Esophagus (tissue), 2 donors: ENCODE data around the gene CYTH2. TPM values are rescaled to one million over a fixed set of nuclear protein-coding genes. Genes with fewer than 3 reads are reported as not detected.
A peak's percentile ranks its signal among the peaks of the same experiment; 100 is the strongest.

ENCODE experiments used
- H3K27ac ChIP-seq, 2 donors: one replicate each; pipeline ENCODE4 v1.5.1; 2013; ENCODE audit warnings: low read depth in 2 of 2, mild to moderate bottlenecking in 2 of 2, inconsistent platforms in 1 of 2, low read length in 1 of 2, moderate library complexity in 1 of 2
- H3K27me3 ChIP-seq, 2 donors: one replicate each; pipeline ENCODE4 v1.6.1; 2013; ENCODE audit warnings: low read length in 2 of 2, control low read depth in 1 of 2, mild to moderate bottlenecking in 1 of 2; ENCODE audit not compliant: insufficient read depth in 2 of 2, control insufficient read depth in 1 of 2
- H3K36me3 ChIP-seq, 2 donors: one replicate each; pipeline ENCODE4 v1.6.1; 2013; ENCODE audit warnings: low read length in 1 of 2; ENCODE audit not compliant: control insufficient read depth in 2 of 2, insufficient read depth in 2 of 2
- H3K4me1 ChIP-seq, 2 donors: one replicate each; pipeline ENCODE4 v1.6.1; 2013; ENCODE audit warnings: low read length in 1 of 2; ENCODE audit not compliant: control insufficient read depth in 2 of 2, insufficient read depth in 2 of 2
- H3K4me3 ChIP-seq, 2 donors: one replicate each; pipeline ENCODE4 v1.5.1; 2013; ENCODE audit warnings: low read length in 2 of 2, mild to moderate bottlenecking in 2 of 2, low read depth in 1 of 2, moderate library complexity in 1 of 2
- H3K9me3 ChIP-seq, 2 donors: one replicate each; pipeline ENCODE4 v1.6.1; 2013; ENCODE audit warnings: mild to moderate bottlenecking in 2 of 2, low read depth in 1 of 2, low read length in 1 of 2, moderate library complexity in 1 of 2; ENCODE audit not compliant: control insufficient read depth in 2 of 2, insufficient read depth in 1 of 2
- WGBS, 2 donors: extraction: QIAGEN DNeasy Blood & Tissue Kit; methylation state at CpG; one replicate each; pipeline ENCODE4 v1.1.7; 2013; 5-methylcytosine and 5-hydroxymethylcytosine counted together
- polyA plus RNA-seq, 2 donors: library from polyadenylated mRNA; stranded (reverse); fragments of 200-250 nt; gene quantifications; one replicate each; pipeline ENCODE4 v1.2.3, GENCODE V29; 2013
- donor health status: healthy with polysubstance abuse.
- donor health status: Bipolar disorder and iron deficiency.

The CYTH2 gene
- polyA plus RNA-seq, 2 donors: 52.2 to 59.3 TPM

DNA sequence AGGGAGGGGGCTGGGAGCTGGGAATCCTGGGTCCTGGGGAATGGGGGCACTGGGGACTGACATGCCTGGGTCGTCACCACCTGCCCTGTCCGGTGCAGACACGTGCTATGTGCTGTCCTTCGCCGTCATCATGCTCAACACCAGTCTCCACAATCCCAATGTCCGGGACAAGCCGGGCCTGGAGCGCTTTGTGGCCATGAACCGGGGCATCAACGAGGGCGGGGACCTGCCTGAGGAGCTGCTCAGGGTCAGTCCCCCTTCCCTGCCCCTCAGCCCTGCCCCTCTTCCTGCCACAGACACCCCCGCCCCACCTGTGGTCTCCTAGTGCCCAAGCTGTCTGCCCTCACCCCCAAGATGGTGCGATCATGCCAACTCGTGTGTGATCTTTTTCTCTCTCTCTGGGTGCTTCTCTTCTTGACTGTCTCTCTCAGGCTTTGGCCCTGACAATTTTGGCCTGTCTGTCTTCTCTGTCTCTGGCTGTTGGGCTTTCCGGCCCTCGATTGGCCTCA lies 5.0 kb downstream of the CYTH2 start:
- H3K36me3 ChIP-seq: peaks cover 40 to 68% of the 10 kb centered on the region in 2 donors

DNA sequence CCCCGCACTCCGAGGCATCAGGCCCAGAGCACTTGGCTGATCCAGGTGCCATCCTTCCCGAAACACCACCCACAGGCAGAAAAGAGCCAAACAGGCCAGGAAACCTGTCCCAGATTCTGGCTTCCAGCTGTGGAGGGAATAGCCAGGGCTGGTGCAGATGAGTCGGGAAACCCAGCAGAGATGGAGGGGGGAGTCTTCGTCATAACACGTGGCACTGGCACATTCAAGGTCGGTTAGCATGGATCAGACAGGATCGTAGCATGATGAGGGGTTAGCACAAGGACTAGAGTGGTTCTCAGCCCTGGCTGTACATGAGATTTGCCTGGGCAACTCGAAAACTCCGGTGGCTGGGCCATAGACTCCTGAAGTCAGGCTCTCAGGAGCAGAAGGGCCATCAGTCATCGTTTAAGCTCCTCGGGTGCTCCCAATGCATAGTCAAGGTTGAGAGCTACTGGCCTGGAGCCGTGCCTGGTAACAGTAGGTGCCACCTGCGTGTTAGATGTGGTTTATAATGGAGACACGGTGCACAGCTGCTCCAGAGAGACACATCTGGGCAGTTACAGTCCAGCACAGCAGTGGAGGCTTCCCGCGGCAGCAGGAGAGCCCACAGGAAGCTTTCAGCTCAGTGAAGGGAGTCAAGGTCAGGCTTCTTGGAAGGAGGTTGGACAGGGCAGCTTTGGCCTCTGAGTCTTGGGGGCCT lies 6.3 kb downstream of the CYTH2 start:
- Histone ChIP-seq H3K9me3 (no peaks in the 10 kb centered on the region), H3K36me3 (peaks cover 40 to 73% of the 10 kb centered on the region in 2 donors), H3K27ac (no peak overlapping the region), H3K4me3 (no peak overlapping the region), H3K4me1 (peaks cover 0 to 8% of the 10 kb centered on the region in 2 donors), H3K27me3 (no peaks in the 10 kb centered on the region)
- WGBS, 2 donors: 81 to 84% methylated on average over 17 of the region's 17 CpGs

More for the DNA sequence above, 5.0 kb downstream of the CYTH2 start:
- no peaks in the 10 kb centered on the region for H3K27me3 ChIP-seq
- no peak overlapping the region for H3K4me3 ChIP-seq
- no peak overlapping the region for H3K27ac ChIP-seq
- peaks cover 4 to 10% of the 10 kb centered on the region in 2 donors for H3K4me1 ChIP-seq
- 91% methylated on average over 16 of the region's 16 CpGs for WGBS, 2 donors
- no peaks in the 10 kb centered on the region for H3K9me3 ChIP-seq

DNA sequence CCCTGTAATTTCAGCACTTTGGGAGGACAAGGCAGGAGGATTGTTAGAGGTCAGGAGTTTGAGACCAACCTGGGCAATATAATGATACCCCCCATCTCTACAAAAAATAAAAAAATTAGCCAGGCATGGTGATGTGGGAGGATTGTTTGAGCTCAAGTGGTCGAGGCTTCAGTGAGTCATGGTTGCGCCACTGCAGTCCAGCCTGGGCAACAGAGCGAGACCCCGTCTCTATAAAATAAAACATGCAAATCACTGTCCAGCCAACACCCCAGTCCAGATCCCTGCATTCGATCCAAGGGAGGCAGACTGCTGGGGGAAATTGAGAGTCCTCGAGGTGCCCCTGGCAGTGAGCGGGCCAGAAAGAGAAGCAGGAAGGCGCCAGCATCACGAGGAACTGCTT lies 7.0 kb downstream of the CYTH2 start:
- H3K36me3 ChIP-seq: peaks cover 39 to 67% of the 10 kb centered on the region in 2 donors
- H3K27ac ChIP-seq: no peak overlapping the region
- no peak overlapping the region for H3K4me3 ChIP-seq
- H3K4me1 ChIP-seq: peaks cover 0 to 10% of the 10 kb centered on the region in 2 donors
- no peaks in the 10 kb centered on the region for H3K27me3 ChIP-seq
- no peaks in the 10 kb centered on the region for H3K9me3 ChIP-seq
- WGBS, 2 donors: 90 to 92% methylated on average over 9 of the region's 9 CpGs

DNA sequence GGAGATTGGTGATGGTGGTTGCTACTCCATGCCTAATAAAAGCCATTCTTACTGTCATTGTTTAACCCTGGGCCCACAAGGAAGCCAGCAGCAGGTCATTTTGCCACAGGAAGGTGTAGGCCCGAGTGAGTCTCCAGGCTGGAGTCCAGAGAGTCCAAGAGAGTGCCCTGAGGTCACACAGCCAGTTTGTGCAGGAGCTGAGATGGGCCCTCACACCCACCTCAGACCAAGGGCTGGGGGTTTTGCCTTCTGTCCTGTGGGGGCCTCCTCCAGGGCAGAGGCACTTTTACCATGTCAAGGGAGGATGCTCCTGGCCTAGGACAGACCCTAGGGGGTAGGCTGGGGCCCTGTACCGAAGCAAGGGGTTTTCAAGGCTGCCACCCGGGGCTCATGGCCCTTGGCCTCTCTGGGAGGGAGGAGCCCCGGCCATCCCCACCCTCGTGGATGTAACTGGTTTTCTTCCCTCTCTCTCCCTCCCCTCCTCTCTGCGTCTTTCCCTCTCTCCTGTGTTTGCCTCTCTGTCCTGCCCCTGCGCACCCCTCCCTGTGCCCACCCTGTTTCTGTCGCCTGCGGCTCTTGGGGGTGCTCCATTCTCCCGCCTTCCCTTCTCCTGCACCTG lies 8.0 kb downstream of the CYTH2 start:
- H3K4me1 ChIP-seq: peaks cover 0 to 11% of the 10 kb centered on the region in 2 donors
- 71 to 78% methylated on average over 10 of the region's 10 CpGs for WGBS, 2 donors
- H3K36me3 ChIP-seq: peaks cover 33 to 60% of the 10 kb centered on the region in 2 donors
- no peaks in the 10 kb centered on the region for H3K27me3 ChIP-seq
- H3K4me3 ChIP-seq: no peak overlapping the region
- no peaks in the 10 kb centered on the region for H3K9me3 ChIP-seq
- no peak overlapping the region for H3K27ac ChIP-seq

DNA sequence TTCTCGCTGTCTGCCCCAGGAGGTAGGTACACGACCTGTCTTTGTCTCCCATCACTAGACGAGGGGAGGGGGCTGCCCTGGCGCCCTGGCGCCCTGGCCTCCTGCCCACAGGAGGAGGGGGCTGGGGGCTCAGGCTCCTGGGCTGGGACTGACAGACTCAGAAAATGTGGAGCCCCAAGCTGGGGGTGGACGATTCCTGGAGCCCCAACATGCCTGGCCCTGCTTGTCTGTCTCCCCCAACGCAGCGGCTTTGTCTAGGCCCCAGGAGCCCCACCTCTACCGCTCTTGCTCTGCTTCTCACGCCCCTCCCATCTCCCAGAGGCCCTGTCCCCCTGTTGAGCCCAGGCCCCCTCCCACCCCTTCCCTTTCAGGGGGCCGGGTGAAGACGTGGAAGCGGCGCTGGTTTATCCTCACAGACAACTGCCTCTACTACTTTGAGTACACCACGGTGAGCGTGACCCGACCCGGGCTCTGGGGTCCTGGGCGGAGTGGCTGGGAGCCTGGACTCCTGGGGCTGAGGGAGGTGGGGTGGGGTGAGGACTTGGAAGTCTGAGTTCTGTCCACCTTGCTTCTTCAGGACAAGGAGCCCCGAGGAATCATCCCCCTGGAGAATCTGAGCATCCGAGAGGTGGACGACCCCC lies 8.6 kb downstream of the CYTH2 start:
- Histone ChIP-seq H3K36me3 (peaks cover 26 to 54% of the 10 kb centered on the region in 2 donors), H3K9me3 (no peaks in the 10 kb centered on the region), H3K4me3 (no peak overlapping the region), H3K4me1 (peaks cover 0 to 11% of the 10 kb centered on the region in 2 donors), H3K27me3 (no peaks in the 10 kb centered on the region), H3K27ac (no peak overlapping the region)
- 80% methylated on average over 22 of the region's 22 CpGs for WGBS, 2 donors

DNA sequence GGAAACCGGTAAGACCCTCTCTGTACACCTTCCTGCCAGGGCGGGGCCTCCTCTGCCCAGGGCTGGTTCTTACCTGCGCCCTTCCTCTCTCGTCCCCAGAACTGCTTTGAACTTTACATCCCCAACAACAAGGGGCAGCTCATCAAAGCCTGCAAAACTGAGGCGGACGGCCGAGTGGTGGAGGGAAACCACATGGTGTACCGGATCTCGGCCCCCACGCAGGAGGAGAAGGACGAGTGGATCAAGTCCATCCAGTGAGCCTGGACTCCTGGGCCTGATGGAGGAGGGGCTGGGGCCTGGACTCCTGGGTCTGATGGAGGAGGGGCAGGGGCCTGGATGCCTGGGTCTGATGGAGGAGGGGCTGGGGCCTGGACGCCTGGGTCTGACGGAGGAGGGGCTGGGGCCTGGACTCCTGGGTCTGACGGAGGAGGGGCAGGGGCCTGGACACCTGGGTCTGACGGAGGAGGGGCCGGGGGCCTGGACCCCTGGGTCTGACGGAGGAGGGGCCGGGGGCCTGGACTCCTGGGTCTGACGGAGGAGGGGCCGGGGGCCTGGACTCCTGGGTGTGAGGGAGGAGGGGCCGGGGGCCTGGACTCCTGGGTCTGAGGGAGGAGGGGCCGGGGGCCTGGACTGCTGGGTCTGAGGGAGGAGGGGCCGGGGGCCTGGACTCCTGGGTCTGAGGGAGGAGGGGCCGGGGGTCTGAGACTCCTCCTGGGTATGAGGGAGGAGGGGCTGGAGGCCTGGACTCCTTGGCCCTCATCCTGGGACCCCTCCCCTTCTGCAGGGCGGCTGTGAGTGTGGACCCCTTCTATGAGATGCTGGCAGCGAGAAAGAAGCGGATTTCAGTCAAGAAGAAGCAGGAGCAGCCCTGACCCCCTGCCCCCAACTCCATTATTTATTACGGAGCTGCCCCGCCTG lies 9.4 kb downstream of the CYTH2 start:
- Histone ChIP-seq H3K9me3 (no peaks in the 10 kb centered on the region), H3K27me3 (no peaks in the 10 kb centered on the region), H3K36me3 (peaks cover 23 to 47% of the 10 kb centered on the region in 2 donors), H3K27ac (no peak overlapping the region), H3K4me3 (no peak overlapping the region), H3K4me1 (peaks cover 0 to 11% of the 10 kb centered on the region in 2 donors)
- 81 to 87% methylated on average over 24 to 29 of the region's 29 CpGs for WGBS, 2 donors

DNA sequence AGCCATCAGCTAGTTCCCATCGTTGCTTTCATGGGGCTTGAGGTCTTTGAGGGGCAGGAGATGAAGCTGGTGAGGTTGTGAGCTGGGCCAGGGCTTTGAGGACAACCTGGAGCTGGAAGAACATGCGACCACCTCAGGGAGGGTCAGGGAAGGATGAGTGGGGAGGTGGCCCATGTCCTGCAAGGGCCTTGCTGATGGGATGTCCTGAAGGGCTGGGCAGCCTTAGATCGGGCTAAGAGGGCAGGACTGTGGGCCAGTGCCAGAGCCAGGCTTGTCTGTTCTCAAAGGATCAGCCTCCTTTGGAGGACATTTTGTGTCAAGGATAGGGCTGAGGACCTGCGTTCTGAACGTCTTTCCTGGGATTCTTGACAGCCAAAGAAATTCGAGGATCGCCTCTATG lies 10.5 kb downstream of the CYTH2 start:
- WGBS, 2 donors: 69 to 75% methylated on average over 7 of the region's 7 CpGs
- H3K27ac ChIP-seq: peak overlapping the region; percentile 88 to 89
- H3K9me3 ChIP-seq: no peaks in the 10 kb centered on the region
- peaks cover 18 to 37% of the 10 kb centered on the region in 2 donors for H3K36me3 ChIP-seq
- peaks cover 0 to 11% of the 10 kb centered on the region in 2 donors for H3K4me1 ChIP-seq
- no peaks in the 10 kb centered on the region for H3K27me3 ChIP-seq
- H3K4me3 ChIP-seq: no peak overlapping the region

DNA sequence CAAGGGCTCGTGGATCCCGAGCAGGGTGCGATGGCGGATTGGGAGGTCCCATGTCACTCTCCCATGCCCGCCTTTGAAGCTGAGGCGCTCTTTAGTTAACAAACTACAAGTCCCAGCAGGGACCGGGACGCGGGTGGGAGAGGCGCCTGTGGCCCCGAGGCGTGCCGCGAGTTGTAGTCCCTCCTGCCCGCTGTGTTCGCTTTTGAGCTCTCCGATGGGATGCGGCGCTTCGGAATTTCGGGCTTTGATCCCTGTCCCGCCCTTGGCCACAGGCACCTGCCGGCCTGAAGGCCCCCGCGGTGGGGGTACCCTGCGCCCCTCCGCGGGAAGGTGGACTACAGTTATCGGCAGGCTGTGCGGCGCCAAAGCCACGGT lies 11.0 kb downstream of the CYTH2 start:
- peaks cover 0 to 11% of the 10 kb centered on the region in 2 donors for H3K4me1 ChIP-seq
- H3K36me3 ChIP-seq: peaks cover 14 to 32% of the 10 kb centered on the region in 2 donors
- H3K9me3 ChIP-seq: no peaks in the 10 kb centered on the region
- H3K27me3 ChIP-seq: no peaks in the 10 kb centered on the region
- WGBS, 2 donors: 11 to 20% methylated on average over 28 to 32 of the region's 32 CpGs
- H3K4me3 ChIP-seq: peak overlapping the region; percentile 51 to 58
- H3K27ac ChIP-seq: peak overlapping the region; percentile 88 to 89
